ENCODE measurements around the gene URB1. TPM values are rescaled to one million over a fixed set of nuclear protein-coding genes. Genes with fewer than 3 reads are reported as not detected.

URB1 gene
- total and polyA plus RNA-seq, 2 experiments from 2014 or later: 3.4 to 10.1 TPM

DNA sequence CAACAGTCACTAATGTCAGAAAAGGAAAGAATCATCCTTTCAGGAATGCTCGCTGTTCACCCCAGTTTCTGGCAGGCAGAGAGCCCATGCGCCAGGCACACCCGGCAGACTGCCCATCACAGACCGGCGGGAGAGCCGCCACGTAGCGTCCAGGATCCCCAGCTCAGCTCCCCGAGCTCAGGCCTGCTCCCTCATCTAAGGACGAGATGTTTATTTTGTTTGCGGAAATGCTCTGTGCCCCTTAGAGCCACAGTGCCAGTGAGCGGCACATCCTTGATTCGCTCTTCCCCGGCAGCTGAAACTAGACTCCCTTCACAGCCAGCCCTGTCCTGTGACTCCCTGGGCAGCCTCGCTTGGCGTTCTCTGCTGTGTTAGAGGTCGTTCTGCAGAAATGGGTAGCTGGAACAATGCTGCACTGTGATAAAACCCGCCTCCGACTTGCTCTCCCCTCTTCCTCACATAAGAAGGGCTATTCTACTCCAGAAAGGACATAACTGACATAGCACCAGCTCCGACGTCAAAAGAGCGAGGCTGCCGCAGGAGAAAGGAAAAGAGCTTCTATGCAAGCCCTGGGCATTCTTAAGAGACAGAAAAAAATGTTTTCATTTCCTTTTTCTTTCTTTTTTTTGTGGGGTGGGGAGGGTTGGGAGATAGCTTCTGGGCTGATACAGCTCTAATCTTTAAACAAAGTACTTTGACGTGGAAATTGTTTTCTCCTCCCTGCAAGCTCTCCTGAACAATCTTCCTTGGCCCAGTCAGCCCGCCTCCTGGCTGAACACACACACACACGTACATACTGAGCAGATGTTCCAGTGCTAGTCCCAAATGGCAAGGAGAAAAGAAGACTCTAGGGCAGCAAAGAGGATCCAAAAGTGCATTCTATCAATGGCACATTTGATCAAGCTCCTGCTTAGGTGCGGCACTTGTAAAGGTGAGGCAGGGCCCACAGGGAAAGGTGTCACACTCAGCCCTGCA, 56.9 kb downstream of the URB1 start:
- Histone ChIP-seq H3K4me2 (no peak overlapping the region), H3K9me3 (ENCODE audit: low read depth) (no peaks in the 10 kb centered on the region), H3K36me3 (replicated peaks; ENCODE audit: insufficient read depth, low read depth) (no peaks in the 10 kb centered on the region), H3K27me3 (no peaks in the 10 kb centered on the region), H3K4me1 (ENCODE audit: insufficient read depth) (no peaks in the 10 kb centered on the region), H3K79me2 (no peaks in the 10 kb centered on the region), H4K20me1 (ENCODE audit: insufficient read depth, poor library complexity, severe bottlenecking) (no peaks in the 10 kb centered on the region), H2AFZ (no peak overlapping the region), H3K27ac (no peak overlapping the region), H3K9me2 (replicated peaks; ENCODE audit: insufficient read depth) (no peaks in the 10 kb centered on the region), H3K4me3 (no peak overlapping the region)
- WGBS (ENCODE audit: low lambda C conversion rate, missing lambda C conversion rate): 86% methylated on average over 27 of the region's 27 CpGs
- TF ChIP-seq EZH2 (IDR thresholded peaks at IDR 0.05; ENCODE audit: borderline replicate concordance): no peak
- no peak for TF ChIP-seq EZH2phosphoT487 (IDR thresholded peaks at IDR 0.05; ENCODE audit: low read depth, severe bottlenecking, unreplicated experiment)
- TF ChIP-seq, protein P1, sequence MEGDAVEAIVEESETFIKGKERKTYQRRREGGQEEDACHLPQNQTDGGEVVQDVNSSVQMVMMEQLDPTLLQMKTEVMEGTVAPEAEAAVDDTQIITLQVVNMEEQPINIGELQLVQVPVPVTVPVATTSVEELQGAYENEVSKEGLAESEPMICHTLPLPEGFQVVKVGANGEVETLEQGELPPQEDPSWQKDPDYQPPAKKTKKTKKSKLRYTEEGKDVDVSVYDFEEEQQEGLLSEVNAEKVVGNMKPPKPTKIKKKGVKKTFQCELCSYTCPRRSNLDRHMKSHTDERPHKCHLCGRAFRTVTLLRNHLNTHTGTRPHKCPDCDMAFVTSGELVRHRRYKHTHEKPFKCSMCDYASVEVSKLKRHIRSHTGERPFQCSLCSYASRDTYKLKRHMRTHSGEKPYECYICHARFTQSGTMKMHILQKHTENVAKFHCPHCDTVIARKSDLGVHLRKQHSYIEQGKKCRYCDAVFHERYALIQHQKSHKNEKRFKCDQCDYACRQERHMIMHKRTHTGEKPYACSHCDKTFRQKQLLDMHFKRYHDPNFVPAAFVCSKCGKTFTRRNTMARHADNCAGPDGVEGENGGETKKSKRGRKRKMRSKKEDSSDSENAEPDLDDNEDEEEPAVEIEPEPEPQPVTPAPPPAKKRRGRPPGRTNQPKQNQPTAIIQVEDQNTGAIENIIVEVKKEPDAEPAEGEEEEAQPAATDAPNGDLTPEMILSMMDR (IDR thresholded peaks at IDR 0.05; ENCODE audit: poor library complexity): no peak
- no peak for DNase-seq (ENCODE audit: low spot score)

- H3K9me2 ChIP-seq (replicated peaks; ENCODE audit: insufficient read depth): no peaks in the 10 kb centered on the region
- H4K20me1 ChIP-seq (ENCODE audit: insufficient read depth, poor library complexity, severe bottlenecking): no peaks in the 10 kb centered on the region
- H3K4me1 ChIP-seq (ENCODE audit: insufficient read depth): no peaks in the 10 kb centered on the region
- H3K9me3 ChIP-seq (ENCODE audit: low read depth): no peaks in the 10 kb centered on the region
- H3K27ac ChIP-seq: no peak overlapping the region
- 92% methylated on average over 12 of the region's 12 CpGs for WGBS (ENCODE audit: low lambda C conversion rate, missing lambda C conversion rate)
- DNase-seq (ENCODE audit: low spot score): no peak
- H3K4me3 ChIP-seq: no peak overlapping the region
- H2AFZ ChIP-seq: no peak overlapping the region
- TF ChIP-seq EZH2phosphoT487 (IDR thresholded peaks at IDR 0.05; ENCODE audit: low read depth, severe bottlenecking, unreplicated experiment): no peak
- TF ChIP-seq, protein P1 (IDR thresholded peaks at IDR 0.05; ENCODE audit: poor library complexity): no peak
- no peak for TF ChIP-seq EZH2 (IDR thresholded peaks at IDR 0.05; ENCODE audit: borderline replicate concordance)
- no peaks in the 10 kb centered on the region for H3K36me3 ChIP-seq (replicated peaks; ENCODE audit: insufficient read depth, low read depth)
- no peaks in the 10 kb centered on the region for H3K27me3 ChIP-seq
- H3K4me2 ChIP-seq: no peak overlapping the region
- no peaks in the 10 kb centered on the region for H3K79me2 ChIP-seq
Measured at GRCh38 chr21:32334980-32335531, 57.8 kb downstream of the URB1 start.

GRCh38 chr21:32333953-32334673, 58.7 kb downstream of the URB1 start:
- Histone ChIP-seq H3K4me1 (ENCODE audit: insufficient read depth) (no peaks in the 10 kb centered on the region), H3K79me2 (no peaks in the 10 kb centered on the region), H3K36me3 (replicated peaks; ENCODE audit: insufficient read depth, low read depth) (no peaks in the 10 kb centered on the region), H3K9me3 (ENCODE audit: low read depth) (no peaks in the 10 kb centered on the region), H3K9me2 (replicated peaks; ENCODE audit: insufficient read depth) (no peaks in the 10 kb centered on the region), H3K4me3 (no peak overlapping the region), H3K4me2 (no peak overlapping the region), H4K20me1 (ENCODE audit: insufficient read depth, poor library complexity, severe bottlenecking) (no peaks in the 10 kb centered on the region), H3K27me3 (no peaks in the 10 kb centered on the region), H2AFZ (no peak overlapping the region), H3K27ac (no peak overlapping the region)
- no peak for DNase-seq (ENCODE audit: low spot score)
- 96% methylated on average over 19 of the region's 19 CpGs for WGBS (ENCODE audit: low lambda C conversion rate, missing lambda C conversion rate)
- TF ChIP-seq, protein P1 (IDR thresholded peaks at IDR 0.05; ENCODE audit: poor library complexity): no peak
- no peak for TF ChIP-seq EZH2 (IDR thresholded peaks at IDR 0.05; ENCODE audit: borderline replicate concordance)

Data from hepatocyte (in vitro differentiated cells).